ENCODE measurements around the gene LHFPL3. TPM values are rescaled to one million over a fixed set of nuclear protein-coding genes. Genes with fewer than 3 reads are reported as not detected.

LHFPL3 gene
- polyA plus RNA-seq, 1 of the 3 experiments (the other 2 are of a cell fraction) = not detected

GRCh38 chr7:104382616-104383015 lies 54.2 kb downstream of the LHFPL3 start:
- no peak for DNase-seq
- Histone ChIP-seq H3F3A (replicated peaks; ENCODE audit: insufficient read depth) (no peaks in the 10 kb centered on the region), H3K27ac (ENCODE audit: low read depth in 2 of 2, low read length in 1 of 2) (no peak overlapping the region), H3K9me3 (no peaks in the 10 kb centered on the region), H3K79me2 (ENCODE audit: insufficient read depth) (no peaks in the 10 kb centered on the region), H3K4me3 (ENCODE audit: low read depth in 2 of 2, low read length in 1 of 2) (no peak overlapping the region), H3K4me2 (no peak overlapping the region), H3K9ac (no peak overlapping the region), H3K9me2 (no peaks in the 10 kb centered on the region), H2AFZ (ENCODE audit: low read depth) (no peak overlapping the region), H3K36me3 (replicated peaks in 1 of 2; ENCODE audit: control insufficient read depth in 1 of 2, insufficient read depth in 2 of 2, low read length in 1 of 2) (no peaks in the 10 kb centered on the region), H3K27me3 (ENCODE audit: insufficient read depth) (no peaks in the 10 kb centered on the region; the same call in 1 of the 2 replicates), H4K20me1 (ENCODE audit: insufficient read depth) (no peaks in the 10 kb centered on the region), H3K4me1 (ENCODE audit: control insufficient read depth in 1 of 2, insufficient read depth in 2 of 2, low read depth in 1 of 2, low read length in 1 of 2) (no peaks in the 10 kb centered on the region)
- POLR2A ChIA-PET = no interaction called here
- CTCF ChIA-PET = interaction anchor here (1.6 kb wide), 1 partner anchor 465 kb away, joined by 5 read pairs; no protein-coding TSS in a partner anchor
- WGBS (ENCODE audit: low lambda C conversion rate) = 2% methylated on average over 4 of the region's 4 CpGs
- TF ChIP-seq IRF3 (IDR thresholded peaks at IDR 0.05; ENCODE audit: low read depth, low read length) (no peak), JUND (IDR thresholded peaks at IDR 0.05) (no peak), POLR2AphosphoS5 (IDR thresholded peaks at IDR 0.05; ENCODE audit: low read depth, low read length) (no peak), PBX3 (IDR thresholded peaks at IDR 0.05) (no peak), RFX5 (IDR thresholded peaks at IDR 0.05; ENCODE audit: low read length) (no peak), GABPA (IDR thresholded peaks at IDR 0.05; ENCODE audit: low read depth) (no peak)

- H3K4me2 ChIP-seq = no peak overlapping the region
- no peak overlapping the region for H3K4me3 ChIP-seq (ENCODE audit: low read depth in 2 of 2, low read length in 1 of 2)
- H3F3A ChIP-seq (replicated peaks; ENCODE audit: insufficient read depth) = no peaks in the 10 kb centered on the region
- no peak for DNase-seq
- ChIA-PET POLR2A (no interaction called here), CTCF (no interaction called here)
- no peak overlapping the region for H3K9ac ChIP-seq
- no peaks in the 10 kb centered on the region for H3K79me2 ChIP-seq (ENCODE audit: insufficient read depth)
- no peak overlapping the region for H2AFZ ChIP-seq (ENCODE audit: low read depth)
- H3K4me1 ChIP-seq (ENCODE audit: control insufficient read depth in 1 of 2, insufficient read depth in 2 of 2, low read depth in 1 of 2, low read length in 1 of 2) = no peaks in the 10 kb centered on the region
- H3K27ac ChIP-seq (ENCODE audit: low read depth in 2 of 2, low read length in 1 of 2) = no peak overlapping the region
- H3K36me3 ChIP-seq (replicated peaks in 1 of 2; ENCODE audit: control insufficient read depth in 1 of 2, insufficient read depth in 2 of 2, low read length in 1 of 2) = no peaks in the 10 kb centered on the region
- 0 out of 2 replicates have a peak, but pooled peaks cover 15% of the 10 kb centered on the region for H3K9me3 ChIP-seq
- no peaks in the 10 kb centered on the region for H3K9me2 ChIP-seq
- no peaks in the 10 kb centered on the region for H3K27me3 ChIP-seq (ENCODE audit: insufficient read depth)
- H4K20me1 ChIP-seq (ENCODE audit: insufficient read depth) = no peaks in the 10 kb centered on the region
- TF ChIP-seq CTCF (IDR thresholded peaks at IDR 0.05) (no peak), YY1 (IDR thresholded peaks at IDR 0.05; ENCODE audit: low read depth) (no peak), REST (IDR thresholded peaks at IDR 0.05; ENCODE audit: low read depth, low read length) (no peak), GABPA (IDR thresholded peaks at IDR 0.05; ENCODE audit: low read depth) (no peak), MXI1 (IDR thresholded peaks at IDR 0.05; ENCODE audit: low read depth, low read length) (no peak), TEAD4 (IDR thresholded peaks at IDR 0.05; ENCODE audit: borderline replicate concordance, insufficient read depth) (no peak), NFIC (IDR thresholded peaks at IDR 0.05; ENCODE audit: borderline replicate concordance) (no peak), USF1 (IDR thresholded peaks at IDR 0.05; ENCODE audit: borderline replicate concordance, low read depth) (no peak), CHD2 (IDR thresholded peaks at IDR 0.05; ENCODE audit: low read length, partially characterized antibody) (no peak), TCF12 (IDR thresholded peaks at IDR 0.05) (no peak), FOXJ3 (CRISPR knock-in tag; IDR thresholded peaks at IDR 0.05) (no peak), RXRA (IDR thresholded peaks at IDR 0.05; ENCODE audit: borderline replicate concordance, low read depth) (no peak), EZH2phosphoT487 (IDR thresholded peaks at IDR 0.05; ENCODE audit: borderline replicate concordance, low read depth) (no peak), IRF3 (IDR thresholded peaks at IDR 0.05; ENCODE audit: low read depth, low read length) (no peak), EP300 (IDR thresholded peaks at IDR 0.05; ENCODE audit: borderline replicate concordance in 1 of 2, low read depth in 1 of 2, low read length in 1 of 2) (no peak)
Measured at GRCh38 chr7:104386943-104387342, 58.5 kb downstream of the LHFPL3 start.

Measured in SK-N-SH (cell line).